Stimulated activated CD4-positive, alpha-beta T cell treated with anti-CD3 and anti-CD28 coated beads, Interleukin-15, amount 100 ng/mL, for 48 hours (primary cell): Measurements from ENCODE around the gene VRK2.
"Not testable (repeated sequence)": the region's sequence is repeated elsewhere in the genome, so short reads cannot be mapped to it uniquely, and the experiment has no call there.

Source experiments
- DNase-seq, 2 donors: peaks; one replicate each; pipeline ENCODE4 v3.0.0-alpha.2; 2020; ENCODE audit warnings: low read depth in 2 of 2

VRK2 gene

GRCh38 chr2:58158481-58158880 lies 111.9 kb downstream of the VRK2 start:
- no peak for DNase-seq

- no peak for DNase-seq
These were observed 117.3 kb downstream of the VRK2 start for GRCh38 chr2:58163913-58164312.

- DNase-seq, result not testable (repeated sequence)
These were observed 121.5 kb downstream of the VRK2 start for GRCh38 chr2:58168130-58168529.

- not testable (repeated sequence) for DNase-seq
These were observed 123.2 kb downstream of the VRK2 start for GRCh38 chr2:58169845-58170244.

- DNase-seq, result not testable (repeated sequence)
These were observed 123.8 kb downstream of the VRK2 start for GRCh38 chr2:58170334-58170933.

GRCh38 chr2:58171831-58172230 lies 125.2 kb downstream of the VRK2 start:
- DNase-seq, result not testable (repeated sequence)

GRCh38 chr2:58177187-58177586 lies 130.6 kb downstream of the VRK2 start:
- DNase-seq, result not testable (repeated sequence)

- DNase-seq, result not testable (repeated sequence)
These were observed 133.6 kb downstream of the VRK2 start for GRCh38 chr2:58180175-58180574.

- DNase-seq, result no peak
These were observed 134.0 kb downstream of the VRK2 start for GRCh38 chr2:58180635-58181034.

GRCh38 chr2:58182527-58182926 lies 135.9 kb downstream of the VRK2 start:
- no peak for DNase-seq

- DNase-seq, result no peak
These were observed 139.9 kb downstream of the VRK2 start for GRCh38 chr2:58186501-58186900.

- DNase-seq, result not testable (repeated sequence)
These were observed 140.4 kb downstream of the VRK2 start for GRCh38 chr2:58187022-58187421.

- DNase-seq, result no peak
These were observed 147.9 kb downstream of the VRK2 start for GRCh38 chr2:58194458-58194857.

GRCh38 chr2:58195662-58196061 lies 149.1 kb downstream of the VRK2 start:
- no peak for DNase-seq

GRCh38 chr2:58197894-58198293 lies 151.3 kb downstream of the VRK2 start:
- DNase-seq, result no peak

- DNase-seq, result no peak
These were observed 155.8 kb downstream of the VRK2 start for GRCh38 chr2:58202404-58202803.

- DNase-seq, result no peak
These were observed 156.4 kb downstream of the VRK2 start for GRCh38 chr2:58203018-58203417.

GRCh38 chr2:58204195-58204959 lies 157.8 kb downstream of the VRK2 start:
- DNase-seq, result no peak

GRCh38 chr2:58206785-58207184 lies 160.2 kb downstream of the VRK2 start:
- DNase-seq, result no peak

GRCh38 chr2:58207189-58207588 lies 160.6 kb downstream of the VRK2 start:
- no peak for DNase-seq
